Head of caudate nucleus (tissue), 42 donors: ENCODE measurements around the gene SIGMAR1.
A peak's percentile ranks its signal among the peaks of the same experiment; 100 is the strongest.
"Not testable (repeated sequence)": the region's sequence is repeated elsewhere in the genome, so short reads cannot be mapped to it uniquely, and the experiment has no call there.

Experiments
- DNase-seq, 42 donors: peaks; one replicate each; pipeline versions ENCODE4 v3.0.0 to v3.0.0-alpha.2; 2020 to 2021; ENCODE audit warnings: mixed read lengths in 7 of 42
- intact Hi-C: fragments of 100-400 bp; cut with DNase I; formaldehyde crosslinking; loops from one replicate; pipeline ENCODE4 v1.15.0; 2022

SIGMAR1 gene

DNA sequence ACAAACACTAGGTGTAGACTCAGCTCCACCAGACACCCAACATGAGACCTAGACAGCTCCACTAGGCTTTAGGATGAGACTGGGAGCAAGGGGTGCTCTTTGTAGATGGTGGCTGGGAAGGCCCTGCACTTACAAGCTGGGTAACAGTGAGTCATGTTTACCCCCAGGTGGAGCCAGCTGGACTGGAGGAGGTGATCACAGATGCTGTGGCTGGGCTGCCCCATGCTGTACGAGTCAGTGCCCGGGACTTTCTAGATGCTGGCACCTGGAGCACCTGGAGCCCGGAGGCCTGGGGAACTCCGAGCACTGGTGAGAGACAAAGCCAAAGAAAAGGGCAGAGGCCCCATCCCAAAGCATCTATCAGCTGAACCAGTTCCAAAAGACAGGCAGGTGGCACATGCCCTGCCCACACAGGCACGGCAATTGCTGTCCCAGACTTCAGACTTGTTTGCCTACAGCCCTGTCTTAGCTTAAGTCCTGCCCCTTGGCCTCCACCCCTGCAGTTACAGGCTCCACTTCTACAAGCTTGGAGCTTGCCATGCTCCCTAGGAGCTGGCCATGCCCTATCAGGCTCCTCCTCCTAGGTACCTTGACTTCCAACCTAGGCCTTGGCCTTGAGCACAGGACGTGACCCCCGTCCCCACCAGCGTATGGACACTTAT lies 22.1 kb upstream of the SIGMAR1 start:
- DNase-seq, result no peak
- intact Hi-C loops, result loop anchor here (5.0 kb wide), 1 partner anchor 43 kb away; no protein-coding TSS in a partner anchor

DNA sequence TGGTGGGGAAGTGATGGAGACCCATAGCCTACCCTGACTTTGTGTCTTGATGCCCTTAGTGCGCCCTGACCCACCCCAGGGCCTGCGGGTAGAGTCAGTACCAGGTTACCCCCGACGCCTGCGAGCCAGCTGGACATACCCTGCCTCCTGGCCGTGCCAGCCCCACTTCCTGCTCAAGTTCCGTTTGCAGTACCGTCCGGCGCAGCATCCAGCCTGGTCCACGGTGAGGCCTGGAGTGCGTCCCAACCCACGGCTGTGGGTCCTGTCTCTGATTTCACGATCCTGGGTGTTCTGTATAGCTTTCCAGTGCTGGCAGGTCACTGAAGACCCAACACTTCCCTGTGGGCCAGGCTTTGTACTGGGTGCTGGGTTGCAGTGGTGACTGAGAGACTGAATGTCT lies 20.9 kb upstream of the SIGMAR1 start:
- intact Hi-C loops, result no loop called here
- no peak for DNase-seq

DNA sequence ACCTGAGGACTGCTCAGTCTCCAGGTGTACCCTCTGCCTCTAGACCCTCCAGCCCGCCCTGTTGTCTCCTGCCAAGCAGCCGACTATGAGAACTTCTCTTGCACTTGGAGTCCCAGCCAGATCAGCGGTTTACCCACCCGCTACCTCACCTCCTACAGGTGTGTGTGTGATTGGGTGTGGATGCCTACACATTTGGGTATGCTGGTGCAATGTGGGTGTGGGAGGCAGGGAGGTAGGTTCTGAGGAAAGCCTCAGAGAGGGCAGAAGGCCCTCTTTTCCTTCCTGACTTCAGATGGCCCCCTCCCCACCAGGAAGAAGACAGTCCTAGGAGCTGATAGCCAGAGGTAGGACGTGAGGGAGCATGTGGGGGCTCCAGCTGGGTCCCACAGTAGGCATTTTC lies 19.4 kb upstream of the SIGMAR1 start:
- peak in 19 of 42 donors; percentile 19 to 79 (median 51) for DNase-seq
- intact Hi-C loops, result no loop called here

DNA sequence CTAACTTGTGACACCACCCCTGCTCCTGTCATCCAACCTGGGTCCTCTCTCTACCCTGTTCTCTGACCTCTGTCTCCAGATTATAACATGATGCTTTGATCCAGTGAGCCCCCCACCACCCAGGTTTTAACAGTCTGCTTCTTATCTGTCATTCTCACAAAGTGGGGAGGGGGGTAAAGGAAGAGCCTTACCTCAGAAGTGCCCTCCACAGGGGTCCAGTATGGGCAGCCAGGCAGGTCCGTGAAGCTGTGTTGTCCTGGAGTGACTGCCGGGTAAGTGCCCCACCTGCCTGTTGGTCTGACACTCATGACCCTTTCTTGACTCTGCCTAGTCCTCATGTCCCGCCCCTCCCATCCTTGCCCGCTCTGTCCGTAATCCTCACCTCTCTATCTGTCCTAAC lies 17.8 kb upstream of the SIGMAR1 start:
- intact Hi-C loops, result no loop called here
- no peak for DNase-seq

DNA sequence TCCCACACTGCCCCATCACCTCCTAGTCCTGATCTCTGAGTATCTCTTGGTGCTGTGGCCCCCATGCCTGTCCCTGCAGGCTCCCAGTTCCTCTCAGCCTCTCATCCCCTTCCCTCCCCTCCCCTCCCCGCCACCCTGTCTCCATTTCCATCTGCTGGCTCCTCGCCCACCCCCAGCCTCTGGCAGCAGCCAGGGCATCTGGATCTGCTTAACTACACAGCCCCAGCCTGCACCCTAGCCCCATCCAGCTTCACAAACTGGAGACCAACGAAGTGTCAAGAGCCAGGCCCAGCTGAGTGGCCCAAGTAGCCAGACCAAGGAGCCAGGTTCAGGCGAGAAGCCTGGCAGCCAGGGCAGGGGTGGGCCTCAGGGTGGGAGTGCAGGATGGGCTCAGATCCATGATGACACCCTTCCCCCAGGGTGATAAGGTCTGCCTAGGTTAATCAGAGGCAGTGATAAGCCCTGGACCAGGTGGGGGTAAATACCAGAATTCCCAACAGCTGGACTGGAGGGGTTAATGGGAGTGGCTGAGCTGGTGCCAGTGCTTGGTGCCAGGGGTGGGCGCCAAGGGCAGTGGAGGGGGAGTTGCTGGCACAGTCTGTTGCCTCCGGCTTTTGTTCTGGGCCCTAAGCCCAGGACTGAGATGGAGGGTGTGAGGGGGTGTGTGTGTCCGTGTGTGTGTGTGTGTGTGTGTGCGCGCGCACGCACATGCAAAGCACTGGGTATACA lies 16.9 kb upstream of the SIGMAR1 start:
- intact Hi-C loops, result no loop called here

DNA sequence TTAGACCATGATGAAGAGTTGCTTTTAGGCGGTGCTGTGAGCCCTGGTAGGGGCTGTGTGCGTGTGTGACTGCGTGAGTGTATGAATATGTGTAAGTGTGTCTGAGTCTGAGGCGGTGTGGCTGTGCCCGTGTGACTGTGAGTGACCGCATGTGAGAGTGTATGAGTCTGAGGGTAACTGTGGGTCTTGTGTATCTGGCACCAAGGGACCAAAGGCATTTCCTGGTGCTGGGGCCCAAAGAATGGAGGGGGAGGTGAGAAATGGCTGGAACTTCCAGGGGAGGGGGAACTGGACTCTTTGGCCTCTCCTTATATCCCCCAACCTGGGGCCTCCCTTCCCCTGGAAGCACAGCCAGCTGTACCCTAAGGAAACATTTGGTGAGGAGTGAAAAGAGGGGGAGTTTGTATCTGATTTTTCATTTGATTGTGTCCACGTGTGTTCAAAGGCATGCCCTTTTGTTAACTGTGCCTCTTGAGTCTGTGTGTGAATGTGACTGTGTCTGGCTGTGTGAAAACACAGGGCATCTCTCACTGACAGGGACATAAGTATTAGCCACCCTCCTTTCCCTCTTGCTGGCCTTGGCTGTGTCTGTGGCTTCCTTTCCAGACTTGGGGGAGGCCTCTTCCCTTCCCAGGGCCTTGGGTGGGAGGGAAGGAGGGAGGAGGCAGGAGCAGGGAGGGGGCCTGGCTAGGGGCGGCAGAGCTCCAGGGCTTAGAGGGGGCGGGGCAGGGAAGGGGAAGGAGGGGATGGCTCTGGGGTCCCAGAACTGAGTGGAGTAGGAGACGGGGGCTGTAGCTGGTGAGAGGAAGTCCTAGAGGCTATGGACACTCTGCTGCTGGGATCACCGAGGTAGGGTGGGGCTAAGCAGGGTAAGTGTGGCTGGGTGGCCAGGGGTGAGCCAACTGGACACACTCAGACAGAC lies 15.8 kb upstream of the SIGMAR1 start:
- DNase-seq, result peak in 1 of 42 donors; percentile 41
- intact Hi-C loops, result no loop called here

More for the DNA sequence above, 16.9 kb upstream of the SIGMAR1 start:
- DNase-seq, result peak; percentile 47 to 89 (median 78)

DNA sequence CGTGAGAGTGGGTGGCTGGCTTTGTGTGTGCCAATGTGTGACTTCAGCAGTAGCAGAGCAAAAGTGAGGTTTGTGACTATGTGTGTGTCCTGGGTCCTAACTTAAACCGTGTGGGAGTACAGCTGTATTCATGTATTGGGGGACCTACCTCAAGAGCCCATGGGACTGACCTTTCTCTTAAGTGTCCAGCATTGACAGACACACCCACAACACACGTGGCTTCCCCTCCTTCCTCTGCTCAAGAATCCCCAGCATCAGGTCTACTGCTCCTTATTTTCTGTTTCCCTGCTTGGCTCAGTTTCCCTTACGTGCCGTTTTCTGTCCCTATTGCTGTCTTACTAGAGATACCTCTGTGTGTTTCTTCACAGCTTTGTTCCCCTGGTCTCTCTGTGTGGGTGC lies 15.0 kb upstream of the SIGMAR1 start:
- intact Hi-C loops, result no loop called here
- no peak for DNase-seq

DNA sequence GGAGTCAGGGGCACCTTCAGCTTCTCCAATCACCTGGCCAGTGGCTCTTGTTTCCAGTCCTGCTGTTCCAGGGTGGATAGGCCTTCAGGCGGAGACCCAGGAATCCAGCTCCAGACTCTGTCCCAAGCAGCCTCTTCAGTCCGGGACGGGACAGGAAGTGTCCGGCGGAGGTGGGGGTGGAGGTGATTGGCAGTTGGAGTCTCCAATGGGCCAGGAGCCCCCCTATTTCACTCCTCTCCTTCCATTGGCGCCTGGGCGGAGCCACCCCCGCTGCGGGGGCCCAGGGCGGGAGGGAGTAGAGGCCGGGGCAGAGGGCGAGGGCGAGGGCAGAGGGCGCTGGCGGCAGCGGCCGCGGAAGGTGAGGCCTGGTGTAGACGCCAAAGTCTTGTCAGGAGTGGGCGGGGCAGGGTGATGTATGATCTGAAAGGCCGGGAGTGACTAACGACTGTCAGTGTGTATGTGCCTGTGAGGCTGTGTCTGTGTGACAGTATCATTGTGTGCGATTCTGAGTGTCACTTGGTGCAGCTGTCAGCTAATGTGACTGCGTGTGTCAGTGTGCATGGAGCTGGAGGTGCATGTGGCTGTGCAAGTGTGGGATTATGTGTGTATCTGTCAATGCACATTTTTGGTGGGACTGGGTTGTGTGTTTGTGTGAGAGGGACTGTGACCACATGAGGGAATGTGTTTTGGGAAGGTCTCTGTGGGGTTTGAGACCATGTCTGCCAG lies 14.5 kb upstream of the SIGMAR1 start, which contains the start of gene IL11RA:
TSS of gene IL11RA (plus strand) at position 310 of the 726 bp plus-strand sequence. CDS start 3,033 bp downstream, outside the sequence.
- intact Hi-C loops, result no loop called here
- peak; percentile 71 to 94 (median 85) for DNase-seq

DNA sequence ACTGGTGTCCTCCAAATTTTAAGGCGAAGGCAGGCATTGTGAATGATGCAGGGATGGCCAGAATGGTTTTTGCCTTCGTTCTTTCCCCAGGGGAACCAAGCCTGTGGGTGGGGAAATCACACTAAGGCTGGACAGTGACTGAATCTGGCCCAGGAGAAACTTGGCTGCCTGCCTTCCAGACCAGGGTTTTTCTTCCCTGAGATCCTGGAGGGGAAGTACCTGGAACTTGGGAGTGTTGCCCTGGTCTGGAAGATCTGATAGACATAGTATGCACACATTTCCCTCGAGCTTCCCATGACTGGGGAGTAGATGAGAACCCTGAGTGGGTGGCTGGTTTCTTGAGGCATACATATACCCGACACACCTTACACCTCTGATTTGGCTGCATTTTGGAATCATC lies 13.7 kb upstream of the SIGMAR1 start:
- intact Hi-C loops, result no loop called here
- peak in 2 of 42 donors; percentile 37 to 40 for DNase-seq

DNA sequence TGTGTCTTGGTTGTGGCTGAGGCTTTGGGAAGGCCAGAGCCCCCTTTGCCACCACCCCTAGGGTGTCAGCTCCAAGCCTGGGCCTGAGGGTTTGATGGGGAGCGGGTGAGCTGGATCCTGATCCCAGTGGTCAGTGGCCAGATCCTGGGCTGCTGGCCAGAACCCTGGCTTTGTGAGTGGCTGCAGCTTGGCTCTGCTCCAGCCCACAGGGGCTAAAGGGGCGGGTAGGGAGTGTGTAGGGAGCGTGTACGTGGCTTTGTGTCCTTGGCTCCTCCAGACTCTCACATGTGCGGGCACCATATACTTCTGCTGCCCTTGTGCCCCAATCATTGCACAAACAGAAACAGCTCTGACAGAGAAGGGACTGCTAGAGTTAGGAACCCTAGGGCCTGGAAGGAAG lies 13.2 kb upstream of the SIGMAR1 start:
- intact Hi-C loops, result no loop called here
- DNase-seq, result peak in 20 of 42 donors; percentile 31 to 68 (median 46)

DNA sequence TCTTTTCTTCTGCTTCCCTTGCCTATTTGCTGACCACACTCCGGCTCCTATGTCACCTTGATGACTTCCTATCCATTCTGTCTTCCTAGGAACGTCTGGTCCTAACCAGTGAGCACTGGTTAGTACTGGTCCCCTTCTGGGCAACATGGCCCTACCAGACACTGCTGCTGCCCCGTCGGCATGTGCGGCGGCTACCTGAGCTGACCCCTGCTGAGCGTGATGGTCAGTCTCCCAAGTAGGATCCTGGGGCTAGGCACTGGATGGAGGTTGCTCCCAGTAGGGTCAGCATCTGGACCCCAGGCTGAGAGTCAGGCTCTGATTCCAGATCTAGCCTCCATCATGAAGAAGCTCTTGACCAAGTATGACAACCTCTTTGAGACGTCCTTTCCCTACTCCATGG lies 11.1 kb upstream of the SIGMAR1 start:
- no peak for DNase-seq

DNA sequence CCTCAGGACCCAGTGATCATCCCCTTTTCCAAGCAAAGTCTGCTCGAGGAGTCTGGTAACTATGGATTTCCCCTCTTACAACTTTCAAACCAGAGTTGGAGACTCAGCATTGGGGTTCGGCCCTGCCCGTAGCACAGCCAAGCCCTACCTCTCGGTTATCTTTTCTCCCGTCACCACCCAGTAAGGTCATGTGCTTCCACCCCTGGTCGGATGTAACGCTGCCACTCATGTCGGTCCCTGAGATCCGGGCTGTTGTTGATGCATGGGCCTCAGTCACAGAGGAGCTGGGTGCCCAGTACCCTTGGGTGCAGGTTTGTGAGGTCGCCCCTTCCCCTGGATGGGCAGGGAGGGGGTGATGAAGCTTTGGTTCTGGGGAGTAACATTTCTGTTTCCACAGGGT lies 10.1 kb upstream of the SIGMAR1 start:
- no peak for DNase-seq
- intact Hi-C loops, result no loop called here

More for the DNA sequence above, 11.1 kb upstream of the SIGMAR1 start:
- intact Hi-C loops, result no loop called here

DNA sequence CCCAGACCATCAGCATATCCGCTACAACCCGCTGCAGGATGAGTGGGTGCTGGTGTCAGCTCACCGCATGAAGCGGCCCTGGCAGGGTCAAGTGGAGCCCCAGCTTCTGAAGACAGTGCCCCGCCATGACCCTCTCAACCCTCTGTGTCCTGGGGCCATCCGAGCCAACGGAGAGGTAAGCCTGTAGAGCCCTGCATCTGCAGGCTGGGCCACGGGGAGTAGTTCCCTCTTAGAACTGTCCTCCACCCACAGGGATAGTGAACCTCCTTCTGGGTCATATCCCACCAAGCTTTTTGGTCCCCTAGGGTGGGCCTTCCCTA lies 9.5 kb upstream of the SIGMAR1 start:
- DNase-seq, result no peak

DNA sequence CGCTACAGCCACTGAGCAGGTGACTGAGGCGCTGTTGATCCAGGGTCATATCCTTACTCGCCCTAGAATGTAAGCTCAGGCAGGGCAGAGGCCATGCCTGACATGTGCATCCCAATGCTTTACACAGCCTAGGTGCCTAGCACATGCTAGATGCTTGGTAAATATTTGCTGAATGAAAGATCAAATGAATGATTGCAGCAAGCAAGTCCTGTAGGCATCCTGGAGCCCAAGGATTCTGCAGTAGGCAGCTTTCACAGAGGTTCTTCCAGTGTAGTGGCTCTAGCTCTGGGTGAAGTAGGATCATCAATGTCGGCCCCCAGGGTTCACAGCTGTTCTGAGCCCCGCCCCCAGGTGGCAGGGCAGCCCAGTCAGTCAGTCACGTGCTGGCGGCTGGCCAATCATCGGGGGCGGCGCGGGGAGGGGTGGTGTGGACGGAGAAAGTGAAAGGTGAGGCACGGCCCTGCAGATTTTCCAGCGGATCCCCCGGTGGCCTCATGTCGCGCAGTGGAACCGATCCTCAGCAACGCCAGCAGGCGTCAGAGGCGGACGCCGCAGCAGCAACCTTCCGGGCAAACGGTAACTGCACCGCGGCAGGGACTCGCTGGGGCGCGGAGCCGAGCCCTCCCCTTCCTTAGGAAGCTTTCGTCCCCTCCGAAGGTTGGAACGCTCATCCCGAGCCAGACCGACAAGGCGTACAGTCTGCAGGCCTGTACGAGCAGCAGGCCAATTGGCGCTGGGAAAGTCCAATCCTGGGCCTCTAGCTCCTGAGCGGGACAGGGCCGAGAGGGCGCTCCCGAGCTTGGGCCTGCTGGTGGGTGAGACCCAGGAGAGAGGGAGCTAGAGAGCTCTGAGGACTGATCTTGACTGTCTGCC lies 8.9 kb upstream of the SIGMAR1 start, which contains the start of gene GALT:
TSS of gene GALT (plus strand) at position 465 of the 873 bp plus-strand sequence. CDS start at position 495, 30 bp downstream.
- DNase-seq, result peak; percentile 86 to 98 (median 94)
- intact Hi-C loops, result no loop called here

More for the DNA sequence above, 9.5 kb upstream of the SIGMAR1 start:
- intact Hi-C loops, result no loop called here

DNA sequence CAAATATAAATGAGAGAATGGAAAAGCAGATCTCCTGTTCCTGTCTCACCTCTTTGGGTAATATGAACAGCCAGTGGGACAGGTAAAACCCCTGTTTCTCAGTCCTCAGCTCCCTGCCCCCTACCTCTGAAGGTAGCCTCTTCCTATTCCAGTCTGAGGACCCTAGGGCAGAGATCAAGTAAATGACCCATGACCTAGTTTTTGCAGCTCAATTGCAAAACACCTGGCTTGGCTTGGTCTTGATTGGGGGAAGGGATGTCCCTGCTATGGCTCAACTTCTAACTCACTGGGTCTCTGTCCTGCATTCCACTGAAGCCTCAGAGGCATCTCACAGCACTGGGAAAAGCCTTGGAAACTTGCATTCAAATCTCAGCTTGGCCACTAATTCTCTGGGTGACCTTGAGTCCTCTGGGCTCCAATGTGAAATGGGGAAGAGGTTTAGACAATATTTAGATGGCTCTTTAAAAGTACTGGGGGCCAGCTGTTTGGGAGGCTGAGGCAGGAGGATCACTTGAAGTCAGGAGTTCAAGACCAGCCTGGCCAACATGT lies 7.3 kb upstream of the SIGMAR1 start:
- intact Hi-C loops, result no loop called here
- no peak for DNase-seq

DNA sequence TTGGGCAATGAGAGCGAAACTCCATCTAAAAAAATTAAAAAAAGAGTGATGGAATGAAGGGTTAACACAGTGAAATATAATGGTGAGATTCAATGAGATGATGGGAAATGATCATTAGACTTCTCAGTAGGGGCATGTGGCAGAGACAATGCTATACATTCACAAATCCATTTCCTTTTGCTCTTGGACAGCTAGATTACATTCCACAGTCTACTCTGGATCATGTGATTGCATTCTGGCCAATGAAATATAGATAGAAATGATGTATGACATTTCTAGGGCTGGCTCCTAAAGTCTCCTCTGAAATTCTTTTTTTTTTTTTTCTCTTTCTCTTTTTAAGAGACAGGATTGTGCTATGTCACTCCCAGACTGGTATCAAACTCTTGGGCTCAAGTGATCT lies 5.1 kb upstream of the SIGMAR1 start:
- intact Hi-C loops, result no loop called here

DNA sequence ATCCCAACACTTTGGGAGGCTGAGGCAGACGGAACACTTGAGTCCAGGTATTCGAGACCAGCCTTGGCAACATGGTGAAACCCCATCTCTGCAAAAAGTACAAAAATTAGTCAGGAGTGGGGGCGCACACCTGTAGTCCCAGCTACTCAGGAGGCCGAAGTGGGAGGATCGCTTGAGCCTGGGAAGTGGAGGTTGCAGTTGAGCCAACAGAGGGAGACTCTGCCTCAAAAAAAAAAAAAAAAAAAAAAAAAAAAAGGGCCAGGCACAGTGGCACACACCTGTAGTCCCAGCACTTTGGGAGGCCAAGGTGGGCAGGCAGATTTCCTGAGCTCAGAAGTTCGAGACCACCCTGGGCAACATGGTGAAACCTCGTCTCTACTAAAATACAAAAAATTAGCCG lies 1.7 kb upstream of the SIGMAR1 start:
- DNase-seq, intact Hi-C loops: not testable (repeated sequence)

More for the DNA sequence above, 5.1 kb upstream of the SIGMAR1 start:
- no peak for DNase-seq

DNA sequence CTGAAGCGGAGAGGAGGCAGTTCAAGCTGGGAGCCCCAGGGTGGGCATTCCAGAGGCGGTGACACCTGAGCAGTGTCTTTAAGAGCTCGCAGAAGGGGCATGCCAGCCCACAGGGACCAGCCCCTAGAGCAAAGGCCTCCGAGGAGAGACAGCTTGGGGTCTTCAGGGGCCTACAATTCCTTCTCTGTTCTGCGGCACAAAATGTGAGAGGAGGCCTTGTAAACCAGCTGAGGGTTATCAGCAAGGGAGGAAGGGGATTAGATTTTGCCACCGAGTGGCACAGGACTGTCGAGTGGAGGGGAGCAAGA lies 505 bp upstream of the SIGMAR1 start:
- DNase-seq, result no peak
- intact Hi-C loops, result no loop called here
